ENCODE data around the gene TRAPPC2L. TPM values are rescaled to one million over a fixed set of nuclear protein-coding genes. Genes with fewer than 3 reads are reported as not detected.

TRAPPC2L gene
- total RNA-seq, 1 donor: 43.1 TPM

DNA sequence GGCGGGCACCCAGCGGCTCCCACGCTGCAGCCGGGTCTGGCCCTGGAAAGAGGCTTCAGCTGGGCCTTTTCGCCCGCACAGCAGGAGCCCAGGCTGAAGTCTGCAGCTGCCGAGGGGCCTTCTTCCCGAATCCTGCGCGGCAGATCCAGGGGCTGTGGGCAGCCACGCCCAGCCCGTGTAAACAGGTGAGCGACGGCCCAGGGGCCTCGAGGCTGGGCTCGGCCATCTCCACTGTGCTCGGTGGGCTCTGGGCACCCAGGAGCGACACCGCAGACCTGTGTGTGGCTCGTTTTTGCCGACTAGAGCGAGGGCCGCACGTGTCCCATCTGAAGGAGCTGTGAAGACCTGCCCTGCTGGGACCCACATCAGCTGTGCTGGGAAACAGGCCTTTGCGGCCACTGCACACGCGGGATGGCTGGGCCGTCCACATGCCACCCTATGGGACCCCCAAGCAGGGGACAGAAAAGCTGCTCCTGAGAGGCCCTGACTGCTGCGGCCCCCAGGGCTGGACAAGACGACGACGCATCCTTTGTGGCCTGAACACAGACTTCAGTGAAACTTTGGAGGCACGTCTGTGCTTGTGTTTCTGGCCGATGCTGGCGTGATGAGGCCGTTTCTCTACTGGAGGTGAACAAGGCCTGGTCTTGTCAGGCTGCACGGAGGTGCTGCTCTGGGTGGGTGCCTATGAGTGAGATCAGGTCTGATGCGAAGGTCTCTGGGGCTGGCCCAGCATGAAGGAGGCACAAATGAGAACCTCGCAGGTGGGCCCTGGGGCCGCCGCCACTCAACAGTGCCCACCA lies 40.0 kb upstream of the TRAPPC2L start:
- TF ChIP-seq, protein P1, sequence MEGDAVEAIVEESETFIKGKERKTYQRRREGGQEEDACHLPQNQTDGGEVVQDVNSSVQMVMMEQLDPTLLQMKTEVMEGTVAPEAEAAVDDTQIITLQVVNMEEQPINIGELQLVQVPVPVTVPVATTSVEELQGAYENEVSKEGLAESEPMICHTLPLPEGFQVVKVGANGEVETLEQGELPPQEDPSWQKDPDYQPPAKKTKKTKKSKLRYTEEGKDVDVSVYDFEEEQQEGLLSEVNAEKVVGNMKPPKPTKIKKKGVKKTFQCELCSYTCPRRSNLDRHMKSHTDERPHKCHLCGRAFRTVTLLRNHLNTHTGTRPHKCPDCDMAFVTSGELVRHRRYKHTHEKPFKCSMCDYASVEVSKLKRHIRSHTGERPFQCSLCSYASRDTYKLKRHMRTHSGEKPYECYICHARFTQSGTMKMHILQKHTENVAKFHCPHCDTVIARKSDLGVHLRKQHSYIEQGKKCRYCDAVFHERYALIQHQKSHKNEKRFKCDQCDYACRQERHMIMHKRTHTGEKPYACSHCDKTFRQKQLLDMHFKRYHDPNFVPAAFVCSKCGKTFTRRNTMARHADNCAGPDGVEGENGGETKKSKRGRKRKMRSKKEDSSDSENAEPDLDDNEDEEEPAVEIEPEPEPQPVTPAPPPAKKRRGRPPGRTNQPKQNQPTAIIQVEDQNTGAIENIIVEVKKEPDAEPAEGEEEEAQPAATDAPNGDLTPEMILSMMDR (IDR thresholded peaks at IDR 0.05; ENCODE audit: extremely low read depth, low read depth, low read length): no peak
- DNase-seq (ENCODE audit: insufficient read length, low spot score, missing footprints): no peak
- no peaks in the 10 kb centered on the region for H3K27me3 ChIP-seq (ENCODE audit: insufficient read depth, low read length)
- H3K36me3 ChIP-seq (ENCODE audit: insufficient read depth, low read length): no peaks in the 10 kb centered on the region
- no peaks in the 10 kb centered on the region for H3K9me3 ChIP-seq (ENCODE audit: low read depth, low read length)
- peaks cover 6% of the 10 kb centered on the region for H3K4me1 ChIP-seq (ENCODE audit: insufficient read depth, low read length)
- H2AFZ ChIP-seq (ENCODE audit: low read length): no peak overlapping the region
- no peak overlapping the region for H3K4me3 ChIP-seq (ENCODE audit: insufficient read depth, low read length)
- no peak overlapping the region for H3K27ac ChIP-seq (ENCODE audit: low read depth, low read length)
- H3K79me2 ChIP-seq (ENCODE audit: insufficient read depth, low read length): no peaks in the 10 kb centered on the region
- no peaks in the 10 kb centered on the region for H4K20me1 ChIP-seq (ENCODE audit: insufficient read depth, low read length)
- H3K4me2 ChIP-seq (ENCODE audit: insufficient read depth, low read length): no peak overlapping the region

DNA sequence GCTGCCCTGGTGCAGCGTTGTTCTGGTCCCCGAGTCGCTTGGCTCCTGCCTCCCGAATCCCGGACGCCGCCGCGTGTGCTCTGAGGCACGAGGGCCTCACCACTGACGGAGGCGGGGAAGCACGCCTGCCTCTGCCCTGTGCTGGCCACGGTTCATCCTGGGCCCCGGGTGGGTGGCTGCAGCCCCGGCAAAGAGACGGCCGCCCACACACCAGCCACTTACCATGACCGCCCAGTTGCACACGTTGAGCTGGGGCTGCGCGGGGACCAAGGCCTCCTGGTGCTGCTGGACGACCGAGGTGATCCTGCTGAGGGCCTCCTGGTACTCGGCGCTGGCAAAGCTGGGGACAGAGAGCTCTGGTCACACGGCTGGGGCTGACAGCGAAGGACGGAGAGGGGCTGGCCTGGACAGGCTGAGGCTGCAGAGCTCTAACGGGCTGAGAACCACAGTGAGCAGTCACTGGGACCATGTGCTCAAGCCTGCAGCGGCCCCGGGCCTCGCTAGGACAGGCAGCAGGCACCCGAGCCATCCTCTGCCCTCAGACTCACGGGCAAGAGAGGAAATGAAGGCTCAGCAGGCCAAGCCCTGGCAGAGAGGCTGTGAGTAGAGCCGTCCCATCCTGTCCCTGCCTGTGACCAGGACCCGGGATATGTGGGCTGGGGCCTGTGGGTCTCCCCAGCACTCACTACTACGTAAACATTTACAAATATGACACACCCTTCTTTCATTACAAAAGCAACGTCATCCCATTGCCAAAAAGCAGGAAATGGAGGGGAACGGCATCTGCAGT lies 38.9 kb upstream of the TRAPPC2L start:
- Histone ChIP-seq H3K4me1 (ENCODE audit: insufficient read depth, low read length) (no peaks in the 10 kb centered on the region), H3K9me3 (ENCODE audit: low read depth, low read length) (no peaks in the 10 kb centered on the region), H3K36me3 (ENCODE audit: insufficient read depth, low read length) (no peaks in the 10 kb centered on the region), H3K27ac (ENCODE audit: low read depth, low read length) (no peak overlapping the region), H2AFZ (ENCODE audit: low read length) (no peak overlapping the region), H3K79me2 (ENCODE audit: insufficient read depth, low read length) (no peaks in the 10 kb centered on the region), H3K27me3 (ENCODE audit: insufficient read depth, low read length) (no peaks in the 10 kb centered on the region), H3K4me2 (ENCODE audit: insufficient read depth, low read length) (no peak overlapping the region), H3K4me3 (ENCODE audit: insufficient read depth, low read length) (no peak overlapping the region), H4K20me1 (ENCODE audit: insufficient read depth, low read length) (no peaks in the 10 kb centered on the region)
- TF ChIP-seq, protein P1 (IDR thresholded peaks at IDR 0.05; ENCODE audit: extremely low read depth, low read depth, low read length): no peak
- no peak for DNase-seq (ENCODE audit: insufficient read length, low spot score, missing footprints)

DNA sequence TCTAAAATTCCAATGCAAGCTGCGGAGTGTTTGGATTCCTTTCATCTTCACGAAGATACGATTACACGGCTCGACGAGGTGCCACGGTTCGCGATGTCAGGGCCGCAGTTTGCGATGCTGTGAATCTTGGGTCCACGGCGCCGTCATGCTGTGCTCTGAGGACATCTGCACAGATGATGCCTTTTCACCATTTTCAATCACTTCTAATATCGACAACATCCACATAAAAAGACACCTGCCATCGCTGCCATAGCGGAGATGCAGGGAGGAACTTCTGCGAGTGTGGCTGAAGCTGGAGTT lies 38.4 kb upstream of the TRAPPC2L start:
- Histone ChIP-seq H3K4me1 (ENCODE audit: insufficient read depth, low read length) (no peaks in the 10 kb centered on the region), H3K36me3 (ENCODE audit: insufficient read depth, low read length) (no peaks in the 10 kb centered on the region), H4K20me1 (ENCODE audit: insufficient read depth, low read length) (no peaks in the 10 kb centered on the region), H3K27ac (ENCODE audit: low read depth, low read length) (no peak overlapping the region), H3K9me3 (ENCODE audit: low read depth, low read length) (no peaks in the 10 kb centered on the region), H3K4me3 (ENCODE audit: insufficient read depth, low read length) (no peak overlapping the region), H3K79me2 (ENCODE audit: insufficient read depth, low read length) (no peaks in the 10 kb centered on the region), H3K27me3 (ENCODE audit: insufficient read depth, low read length) (no peaks in the 10 kb centered on the region), H2AFZ (ENCODE audit: low read length) (no peak overlapping the region), H3K4me2 (ENCODE audit: insufficient read depth, low read length) (no peak overlapping the region)
- DNase-seq (ENCODE audit: insufficient read length, low spot score, missing footprints): no peak
- TF ChIP-seq, protein P1 (IDR thresholded peaks at IDR 0.05; ENCODE audit: extremely low read depth, low read depth, low read length): no peak

DNA sequence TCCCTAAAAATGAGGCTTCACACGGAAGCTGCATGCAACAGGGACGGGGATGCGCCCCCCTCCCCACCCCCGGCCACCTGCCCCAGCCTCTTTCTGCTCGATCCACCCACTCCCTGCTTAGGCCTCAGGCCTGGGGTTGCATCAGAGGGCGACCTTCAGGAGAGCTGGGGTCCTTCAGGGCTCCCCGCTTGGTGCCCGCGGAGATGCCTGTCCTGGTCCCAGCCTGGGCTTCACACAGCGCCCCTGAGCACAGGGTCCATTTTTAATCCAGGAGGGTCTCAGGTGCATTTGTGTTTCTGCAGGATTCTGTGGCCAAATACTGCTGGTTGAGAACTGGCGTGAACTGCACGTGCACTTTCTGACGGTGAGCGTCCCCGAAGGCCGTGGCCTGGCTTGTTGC lies 37.8 kb upstream of the TRAPPC2L start:
- no peaks in the 10 kb centered on the region for H3K36me3 ChIP-seq (ENCODE audit: insufficient read depth, low read length)

More for the DNA sequence above, 37.8 kb upstream of the TRAPPC2L start:
- no peak overlapping the region for H3K4me2 ChIP-seq (ENCODE audit: insufficient read depth, low read length)
- TF ChIP-seq, protein P1 (IDR thresholded peaks at IDR 0.05; ENCODE audit: extremely low read depth, low read depth, low read length): no peak
- no peaks in the 10 kb centered on the region for H4K20me1 ChIP-seq (ENCODE audit: insufficient read depth, low read length)
- H3K4me3 ChIP-seq (ENCODE audit: insufficient read depth, low read length): no peak overlapping the region
- H2AFZ ChIP-seq (ENCODE audit: low read length): no peak overlapping the region
- H3K27me3 ChIP-seq (ENCODE audit: insufficient read depth, low read length): no peaks in the 10 kb centered on the region
- H3K27ac ChIP-seq (ENCODE audit: low read depth, low read length): no peak overlapping the region
- H3K9me3 ChIP-seq (ENCODE audit: low read depth, low read length): no peaks in the 10 kb centered on the region
- no peaks in the 10 kb centered on the region for H3K4me1 ChIP-seq (ENCODE audit: insufficient read depth, low read length)
- no peaks in the 10 kb centered on the region for H3K79me2 ChIP-seq (ENCODE audit: insufficient read depth, low read length)
- DNase-seq (ENCODE audit: insufficient read length, low spot score, missing footprints): no peak

Data from osteoblast (primary cell).